Cortex of kidney (tissue), 1 donor: ENCODE data around the gene MMP17.
"Not testable (repeated sequence)": the region's sequence is repeated elsewhere in the genome, so short reads cannot be mapped to it uniquely, and the experiment has no call there.

Experiments used
- DNase-seq: peaks from one replicate; lab custom pipeline; 2025; lab: John Stamatoyannopoulos, UW

MMP17 gene

GRCh38 chr12:131800594-131801135 lies 27.5 kb upstream of the MMP17 start:
- no peak for DNase-seq

DNA sequence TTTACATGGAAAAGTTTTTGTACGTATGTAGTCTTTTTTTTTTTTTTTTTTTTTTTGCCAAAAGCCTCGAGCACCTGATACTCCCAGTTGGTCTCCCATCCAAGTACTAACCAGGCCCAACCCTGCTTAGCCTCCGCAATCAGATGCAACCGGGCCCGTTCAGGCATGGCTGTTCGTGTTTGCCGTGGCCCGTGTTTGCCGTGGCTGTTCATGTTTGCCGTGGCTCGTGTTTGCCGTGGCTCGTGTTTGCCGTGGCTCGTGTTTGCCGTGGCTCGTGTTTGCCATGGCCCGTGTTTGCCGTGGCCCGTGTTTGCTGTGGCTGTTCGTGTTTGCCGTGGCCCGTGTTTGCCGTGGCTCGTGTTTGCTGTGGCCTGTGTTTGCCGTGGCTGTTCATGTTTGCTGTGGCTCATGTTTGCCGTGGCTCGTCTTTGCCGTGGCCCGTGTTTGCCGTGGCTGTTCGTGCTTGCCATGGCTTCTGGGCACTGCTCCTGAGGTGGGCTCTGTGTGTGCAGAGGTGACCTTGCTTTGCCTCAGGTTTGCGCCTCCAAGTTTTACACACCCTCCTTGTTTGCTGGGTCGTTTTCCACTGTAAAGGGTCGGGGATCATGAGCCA lies 26.8 kb upstream of the MMP17 start:
- DNase-seq, result no peak

- DNase-seq, result no peak
Measured at GRCh38 chr12:131803961-131804521, 24.2 kb upstream of the MMP17 start.

DNA sequence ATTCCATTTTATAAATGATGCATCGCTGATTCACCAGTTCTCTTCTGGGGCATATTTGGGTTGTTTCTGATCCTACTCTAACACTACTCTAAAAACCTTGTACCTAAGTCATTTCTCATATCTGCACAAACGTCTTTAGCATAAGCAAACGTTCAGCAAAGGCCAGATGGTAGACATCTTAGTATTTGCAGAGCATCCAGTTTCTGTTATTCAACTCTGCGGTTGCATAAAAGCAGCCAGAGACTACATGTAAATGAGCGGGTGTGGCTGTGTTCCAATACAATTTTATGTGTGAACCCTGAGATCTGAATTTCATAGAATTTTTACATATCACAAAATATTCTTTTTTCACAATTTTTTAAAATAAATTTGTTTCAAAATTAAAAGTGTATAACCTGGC lies 22.8 kb upstream of the MMP17 start:
- DNase-seq, result no peak

GRCh38 chr12:131806674-131807073 lies 21.5 kb upstream of the MMP17 start:
- DNase-seq, result no peak

DNA sequence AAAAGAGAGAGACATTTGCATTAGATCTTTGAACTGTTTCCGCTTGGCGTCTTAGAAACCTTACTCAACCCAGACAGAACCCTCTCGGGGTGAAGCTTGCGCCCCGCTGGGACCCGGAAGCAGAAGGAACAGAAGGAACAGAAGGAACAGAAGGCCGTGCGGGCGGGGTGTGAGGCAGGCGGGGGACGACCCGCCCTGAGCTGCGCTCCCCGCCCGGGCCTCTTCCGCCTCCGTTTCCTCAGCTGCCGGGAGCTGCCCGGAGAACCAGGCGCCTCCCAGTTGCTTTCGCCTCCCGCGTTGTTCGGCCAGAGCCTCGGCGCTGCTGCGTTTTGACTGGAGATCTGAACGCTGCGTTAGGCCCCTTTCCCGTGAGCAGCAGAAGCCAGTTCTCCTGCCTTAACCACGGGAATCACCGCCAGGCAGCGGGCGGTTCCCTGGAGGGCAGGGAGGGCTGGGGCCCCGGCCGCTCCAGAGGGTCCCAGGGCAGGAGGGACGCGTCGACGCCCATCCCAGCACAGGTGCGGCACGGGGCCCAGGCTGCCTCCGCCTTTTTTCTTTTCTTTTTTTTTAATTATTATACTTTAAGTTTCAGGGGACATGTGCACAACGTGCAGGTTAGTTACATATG lies 19.3 kb upstream of the MMP17 start:
- DNase-seq, result no peak

DNA sequence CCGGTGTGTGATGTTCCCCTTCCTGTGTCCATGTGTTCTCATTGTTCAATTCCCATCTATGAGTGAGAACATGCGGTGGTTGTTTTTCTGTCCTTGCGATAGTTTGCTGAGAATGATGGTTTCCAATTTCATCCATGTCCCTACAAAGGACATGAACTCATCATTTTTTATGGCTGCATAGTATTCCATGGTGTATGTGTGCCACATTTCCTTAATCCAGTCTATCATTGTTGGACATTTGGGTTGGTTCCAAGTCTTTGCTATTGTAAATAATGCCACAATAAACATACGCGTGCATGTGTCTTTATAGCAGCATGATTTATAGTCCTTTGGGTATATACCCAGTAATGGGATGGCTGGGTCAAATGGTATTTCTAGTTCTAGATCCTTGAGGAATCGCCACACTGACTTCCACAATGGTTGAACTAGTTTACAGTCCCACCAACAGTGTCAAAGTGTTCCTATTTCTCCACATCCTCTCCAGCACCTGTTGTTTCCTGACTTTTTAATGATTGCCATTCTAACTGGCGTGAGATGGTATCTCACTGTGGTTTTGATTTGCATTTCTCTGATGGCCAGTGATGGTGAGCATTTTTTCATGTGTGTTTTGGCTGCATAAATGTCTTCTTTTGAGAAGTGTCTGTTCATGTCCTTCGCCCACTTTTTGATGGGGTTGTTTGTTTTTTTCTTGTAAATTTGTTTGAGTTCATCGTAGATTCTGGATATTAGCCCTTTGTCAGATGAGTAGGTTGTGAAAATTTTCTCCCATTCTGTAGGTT lies 18.5 kb upstream of the MMP17 start:
- DNase-seq, result not testable (repeated sequence)

GRCh38 chr12:131810726-131811125 lies 17.5 kb upstream of the MMP17 start:
- DNase-seq, result no peak

- no peak for DNase-seq
Measured at GRCh38 chr12:131815131-131815530, 13.1 kb upstream of the MMP17 start.

- no peak for DNase-seq
Measured at GRCh38 chr12:131816495-131816894, 11.7 kb upstream of the MMP17 start.

DNA sequence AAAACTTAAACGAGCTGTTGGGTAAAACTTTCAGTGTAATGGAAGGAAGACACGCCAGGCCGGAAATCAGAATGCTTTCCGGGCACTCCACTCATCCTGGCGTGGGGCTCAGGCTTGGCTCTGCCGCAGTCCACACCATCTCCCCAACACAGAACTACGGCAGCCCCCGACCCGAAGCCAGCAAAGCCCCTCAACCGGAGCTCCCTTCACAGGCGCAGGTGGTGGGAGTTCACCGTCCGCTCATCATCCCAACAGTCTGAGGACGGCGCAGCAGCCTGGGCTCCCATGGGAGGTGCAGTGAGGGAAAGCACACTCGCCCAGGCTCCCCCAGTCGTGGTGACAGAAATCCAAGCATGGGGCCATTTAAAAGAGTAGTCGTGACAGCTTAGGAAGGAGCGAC lies 11.0 kb upstream of the MMP17 start:
- no peak for DNase-seq

DNA sequence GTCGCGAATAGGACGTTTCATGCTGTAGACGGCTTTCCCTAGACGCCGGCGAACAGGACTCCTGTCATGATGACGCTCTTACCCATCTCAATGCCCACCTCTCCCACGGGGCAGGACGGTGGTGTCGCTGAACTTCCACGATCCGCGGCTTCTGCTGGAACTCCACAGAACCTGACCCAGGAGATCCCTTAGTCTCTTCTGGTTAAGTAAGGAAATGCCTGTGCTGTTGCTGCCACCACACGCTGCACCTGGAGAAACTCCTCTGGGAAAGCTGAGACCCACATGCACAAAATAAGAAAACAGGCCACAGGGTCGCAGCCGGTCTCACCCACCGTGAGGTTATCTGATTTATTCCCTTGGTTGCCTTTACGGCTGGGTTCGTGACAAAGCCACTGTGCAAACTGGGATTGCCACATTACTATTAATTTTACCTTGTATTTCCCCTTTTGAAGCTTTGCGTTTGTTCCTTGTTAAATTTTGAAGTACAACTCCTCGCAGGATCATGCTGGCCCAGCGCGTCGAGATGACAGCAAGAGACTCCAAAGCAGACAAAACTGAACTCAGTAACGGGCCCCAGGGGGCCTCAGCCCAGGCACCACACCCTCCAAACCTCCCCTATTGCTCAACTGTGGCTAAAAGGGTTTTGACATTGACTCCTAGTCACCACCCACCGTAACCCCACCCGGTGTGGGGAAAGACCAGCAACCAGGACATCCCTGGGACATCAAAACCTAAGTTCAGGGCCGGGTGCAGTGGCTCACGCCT lies 9.2 kb upstream of the MMP17 start:
- DNase-seq, result no peak

GRCh38 chr12:131824450-131824849 lies 3.7 kb upstream of the MMP17 start:
- DNase-seq, result no peak

GRCh38 chr12:131825146-131825892 lies 2.9 kb upstream of the MMP17 start:
- DNase-seq, result no peak

GRCh38 chr12:131826097-131826928 lies 1.9 kb upstream of the MMP17 start:
- no peak for DNase-seq

- DNase-seq, result no peak
Measured at GRCh38 chr12:131828671-131829355, 620 bp downstream of the MMP17 start.

GRCh38 chr12:131829356-131829747 lies 1.2 kb downstream of the MMP17 start:
- no peak for DNase-seq

DNA sequence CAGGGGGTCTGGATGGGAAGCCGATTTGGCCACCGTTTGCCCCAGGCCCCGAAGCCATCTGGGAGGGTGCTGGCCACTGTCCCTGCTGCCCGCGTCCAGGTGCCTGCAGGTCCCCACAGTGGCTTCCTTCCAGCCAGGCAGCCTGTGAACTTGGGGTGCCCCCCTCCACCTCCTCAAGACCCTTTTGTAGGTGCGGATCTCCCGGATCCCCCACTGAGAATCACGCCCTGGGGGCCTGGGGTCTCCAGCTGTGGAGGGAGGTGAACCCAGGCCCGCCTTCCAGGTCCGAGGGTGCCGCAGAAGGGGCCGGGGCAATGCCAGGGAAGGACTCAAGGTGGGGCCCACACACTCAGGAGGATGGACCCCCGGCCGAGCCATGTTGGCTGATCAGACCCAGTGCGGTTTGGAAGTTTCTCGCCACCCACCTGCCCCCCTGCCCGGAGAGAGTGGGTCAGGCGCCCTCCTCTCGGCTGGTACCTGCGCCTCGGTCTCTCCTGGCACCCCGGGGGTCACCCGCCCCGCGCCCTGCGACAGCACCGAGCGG lies 1.7 kb downstream of the MMP17 start:
- no peak for DNase-seq

GRCh38 chr12:131830335-131830913 lies 2.2 kb downstream of the MMP17 start:
- no peak for DNase-seq
